Measurements from ENCODE around the gene USP34. TPM values are rescaled to one million over a fixed set of nuclear protein-coding genes. Genes with fewer than 3 reads are reported as not detected.

The USP34 gene
- total RNA-seq, 4 donors from 2014 or later: 124 to 147 (median 135) TPM

- ATAC-seq (ENCODE audit: low FRiP score) (no peak), DNase-seq (ENCODE audit: low spot score) (no peak)
- TF ChIP-seq, protein P1, sequence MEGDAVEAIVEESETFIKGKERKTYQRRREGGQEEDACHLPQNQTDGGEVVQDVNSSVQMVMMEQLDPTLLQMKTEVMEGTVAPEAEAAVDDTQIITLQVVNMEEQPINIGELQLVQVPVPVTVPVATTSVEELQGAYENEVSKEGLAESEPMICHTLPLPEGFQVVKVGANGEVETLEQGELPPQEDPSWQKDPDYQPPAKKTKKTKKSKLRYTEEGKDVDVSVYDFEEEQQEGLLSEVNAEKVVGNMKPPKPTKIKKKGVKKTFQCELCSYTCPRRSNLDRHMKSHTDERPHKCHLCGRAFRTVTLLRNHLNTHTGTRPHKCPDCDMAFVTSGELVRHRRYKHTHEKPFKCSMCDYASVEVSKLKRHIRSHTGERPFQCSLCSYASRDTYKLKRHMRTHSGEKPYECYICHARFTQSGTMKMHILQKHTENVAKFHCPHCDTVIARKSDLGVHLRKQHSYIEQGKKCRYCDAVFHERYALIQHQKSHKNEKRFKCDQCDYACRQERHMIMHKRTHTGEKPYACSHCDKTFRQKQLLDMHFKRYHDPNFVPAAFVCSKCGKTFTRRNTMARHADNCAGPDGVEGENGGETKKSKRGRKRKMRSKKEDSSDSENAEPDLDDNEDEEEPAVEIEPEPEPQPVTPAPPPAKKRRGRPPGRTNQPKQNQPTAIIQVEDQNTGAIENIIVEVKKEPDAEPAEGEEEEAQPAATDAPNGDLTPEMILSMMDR (IDR thresholded peaks at IDR 0.05): no peak
These were observed 37.3 kb downstream of the USP34 start for GRCh38 chr2:61433606-61434005.

GRCh38 chr2:61432990-61433389, 37.9 kb downstream of the USP34 start:
- TF ChIP-seq, protein P1 (IDR thresholded peaks at IDR 0.05): no peak
- ATAC-seq (ENCODE audit: low FRiP score) (no peak), DNase-seq (ENCODE audit: low spot score) (no peak)

DNA sequence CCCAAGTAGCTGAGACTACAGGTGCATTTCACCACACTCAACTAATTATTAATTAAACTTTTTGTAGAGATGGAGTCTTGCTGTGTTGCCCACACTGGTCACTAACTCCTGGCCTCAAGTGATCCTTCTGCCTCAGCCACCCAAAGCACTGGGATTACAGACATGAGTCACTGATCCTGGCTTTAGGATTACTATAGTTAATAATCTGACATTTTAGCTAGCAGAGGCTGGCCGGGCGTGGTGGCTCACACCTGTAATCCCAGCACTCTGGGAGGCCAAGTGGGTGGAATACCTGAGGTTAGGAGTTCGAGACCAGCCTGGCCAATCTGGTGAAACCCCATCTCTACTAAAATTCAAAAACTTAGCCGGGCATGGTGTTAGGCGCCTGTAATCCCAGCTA, 39.5 kb downstream of the USP34 start:
- TF ChIP-seq, protein P1 (IDR thresholded peaks at IDR 0.05): no peak
- no peak for DNase-seq (ENCODE audit: low spot score)
- ATAC-seq (ENCODE audit: low FRiP score): no peak

- DNase-seq (ENCODE audit: low spot score): no peak
- no peak for ATAC-seq (ENCODE audit: low FRiP score)
- TF ChIP-seq, protein P1 (IDR thresholded peaks at IDR 0.05): no peak
These were observed 44.5 kb downstream of the USP34 start for GRCh38 chr2:61426267-61426897.

DNA sequence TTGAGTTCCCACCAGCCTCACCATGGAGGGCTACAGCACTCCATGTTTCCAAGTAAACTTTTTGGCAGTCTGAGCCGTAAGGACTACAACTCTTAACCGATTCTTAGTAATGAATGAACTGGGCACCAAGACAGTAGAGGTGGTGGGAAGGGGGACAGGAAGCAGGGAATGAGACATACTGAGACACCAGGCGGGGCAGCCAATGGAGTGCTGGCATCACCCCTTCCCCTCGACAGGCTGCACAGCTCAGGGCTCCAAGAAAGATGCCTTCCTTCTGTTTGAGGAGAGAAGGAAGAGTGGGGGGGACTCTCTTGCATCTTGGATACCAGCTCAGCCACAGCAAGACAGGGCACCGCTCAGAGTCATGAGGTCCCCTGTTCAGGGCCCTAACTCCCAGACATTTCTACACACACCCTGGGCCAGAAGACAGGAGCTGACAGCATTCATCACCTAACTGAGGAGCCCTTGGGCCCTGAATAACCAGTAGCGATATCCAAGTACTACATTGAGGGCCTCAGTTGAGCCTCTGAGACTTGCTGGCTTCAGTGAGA, 45.2 kb downstream of the USP34 start:
- no peak for ATAC-seq (ENCODE audit: low FRiP score)
- DNase-seq (ENCODE audit: low spot score): no peak
- TF ChIP-seq, protein P1 (IDR thresholded peaks at IDR 0.05): no peak

DNA sequence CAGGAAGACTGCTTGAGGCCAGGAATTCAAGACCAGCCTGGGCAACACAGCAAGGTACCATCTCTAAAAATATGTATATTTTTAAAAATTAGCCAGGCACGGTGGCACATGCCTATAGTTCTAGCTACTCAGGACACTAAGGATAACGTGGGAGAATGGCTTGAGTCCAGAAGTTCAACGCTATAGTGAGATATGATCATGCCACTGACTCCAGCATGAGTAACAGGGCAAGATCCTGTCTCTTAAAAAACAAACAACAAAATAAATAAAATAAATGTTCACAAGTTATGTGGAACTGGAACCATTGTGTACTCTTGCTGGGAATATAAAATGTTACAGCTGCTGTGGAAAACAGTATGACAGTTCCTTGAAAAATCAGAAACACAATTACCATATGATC, 47.2 kb downstream of the USP34 start:
- DNase-seq (ENCODE audit: low spot score): no peak

More for the DNA sequence above, 47.2 kb downstream of the USP34 start:
- no peak for ATAC-seq (ENCODE audit: low FRiP score)
- TF ChIP-seq, protein P1 (IDR thresholded peaks at IDR 0.05): no peak
